Measurements from ENCODE around the gene MGP. TPM values are rescaled to one million over a fixed set of nuclear protein-coding genes. Genes with fewer than 3 reads are reported as not detected.

Gene MGP
- total RNA-seq, 2 donors from 2014 or later = not detected

- Mint-ChIP-seq H3K36me3 (peaks cover 7% of the 10 kb centered on the region), H3K27me3 (peaks cover 7 to 10% of the 10 kb centered on the region in 2 donors), H3K9me3 (no peaks in the 10 kb centered on the region), H3K4me3 (no peak overlapping the region), H3K4me1 (ENCODE audit: low read depth in 2 of 2) (no peaks in the 10 kb centered on the region), H3K27ac (no peak overlapping the region)
- DNase-seq (ENCODE audit: low spot score) = no peak
- ATAC-seq = no peak
Observed at GRCh38 chr12:14871247-14871646, 14.4 kb downstream of the MGP start.

GRCh38 chr12:14868916-14869506 is 16.6 kb downstream of the MGP start:
- peaks cover 13 to 27% of the 10 kb centered on the region in 2 donors for H3K27me3 Mint-ChIP-seq

GRCh38 chr12:14860490-14860889 is 25.2 kb downstream of the MGP start:
- Mint-ChIP-seq H3K9me3 (peaks cover 7% of the 10 kb centered on the region), H3K27ac (no peak overlapping the region), H3K27me3 (peaks cover 3 to 25% of the 10 kb centered on the region in 2 donors)

More at GRCh38 chr12:14868916-14869506, 16.6 kb downstream of the MGP start:
- no peaks in the 10 kb centered on the region for H3K4me1 Mint-ChIP-seq (ENCODE audit: low read depth in 2 of 2)
- no peaks in the 10 kb centered on the region for H3K9me3 Mint-ChIP-seq
- no peak overlapping the region for H3K27ac Mint-ChIP-seq
- peaks cover 12% of the 10 kb centered on the region for H3K36me3 Mint-ChIP-seq
- DNase-seq (ENCODE audit: low spot score) = no peak
- ATAC-seq = peak in 1 of 2 donors; percentile 6
- no peak overlapping the region for H3K4me3 Mint-ChIP-seq

DNA sequence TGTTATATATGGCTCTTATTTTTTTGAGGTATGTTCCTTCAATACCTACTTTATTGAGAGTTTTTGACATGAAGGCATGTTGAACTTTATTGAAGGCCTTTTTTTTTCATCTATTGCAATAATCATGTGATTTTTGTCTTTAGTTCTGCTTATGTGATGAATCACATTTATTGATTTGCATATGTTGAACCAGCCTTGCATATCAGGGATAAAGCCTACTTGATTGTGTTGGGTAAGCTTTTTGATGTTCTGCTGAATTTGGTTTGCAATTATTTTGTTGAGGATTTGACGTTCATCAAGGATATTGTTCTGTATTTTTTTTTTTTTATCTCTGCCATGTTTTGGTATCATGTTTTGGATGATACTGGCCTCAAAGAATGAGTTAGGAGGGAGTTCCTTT is 27.1 kb downstream of the MGP start:
- Mint-ChIP-seq H3K4me3 (no peak overlapping the region), H3K27ac (no peak overlapping the region)

More at GRCh38 chr12:14860490-14860889, 25.2 kb downstream of the MGP start:
- ATAC-seq (no peak), DNase-seq (ENCODE audit: low spot score) (no peak)
- no peak overlapping the region for H3K4me3 Mint-ChIP-seq
- peaks cover 25% of the 10 kb centered on the region for H3K36me3 Mint-ChIP-seq
- no peaks in the 10 kb centered on the region for H3K4me1 Mint-ChIP-seq (ENCODE audit: low read depth in 2 of 2)

GRCh38 chr12:14854586-14855183 is 31.0 kb downstream of the MGP start:
- H3K4me3 Mint-ChIP-seq = no peak overlapping the region
- no peak for DNase-seq (ENCODE audit: low spot score)
- peaks cover 4 to 10% of the 10 kb centered on the region in 2 donors for H3K27me3 Mint-ChIP-seq
- H3K4me1 Mint-ChIP-seq (ENCODE audit: low read depth in 2 of 2) = no peaks in the 10 kb centered on the region
- H3K9me3 Mint-ChIP-seq = peaks cover 3% of the 10 kb centered on the region
- no peak overlapping the region for H3K27ac Mint-ChIP-seq
- peaks cover 14% of the 10 kb centered on the region for H3K36me3 Mint-ChIP-seq
- ATAC-seq = no peak

More for the DNA sequence above, 27.1 kb downstream of the MGP start:
- DNase-seq (ENCODE audit: low spot score) (no peak), ATAC-seq (no peak)
- H3K27me3 Mint-ChIP-seq = peaks cover 4 to 12% of the 10 kb centered on the region in 2 donors
- no peaks in the 10 kb centered on the region for H3K4me1 Mint-ChIP-seq (ENCODE audit: low read depth in 2 of 2)
- peaks cover 7% of the 10 kb centered on the region for H3K9me3 Mint-ChIP-seq
- peaks cover 25% of the 10 kb centered on the region for H3K36me3 Mint-ChIP-seq

GRCh38 chr12:14853961-14854360 is 31.7 kb downstream of the MGP start:
- H3K27me3 Mint-ChIP-seq = peaks cover 2 to 3% of the 10 kb centered on the region in 2 donors
- H3K27ac Mint-ChIP-seq = no peak overlapping the region
- DNase-seq (ENCODE audit: low spot score) (no peak), ATAC-seq (no peak)
- no peak overlapping the region for H3K4me3 Mint-ChIP-seq
- peaks cover 7% of the 10 kb centered on the region for H3K36me3 Mint-ChIP-seq
- H3K4me1 Mint-ChIP-seq (ENCODE audit: low read depth in 2 of 2) = no peaks in the 10 kb centered on the region
- H3K9me3 Mint-ChIP-seq = no peaks in the 10 kb centered on the region

DNA sequence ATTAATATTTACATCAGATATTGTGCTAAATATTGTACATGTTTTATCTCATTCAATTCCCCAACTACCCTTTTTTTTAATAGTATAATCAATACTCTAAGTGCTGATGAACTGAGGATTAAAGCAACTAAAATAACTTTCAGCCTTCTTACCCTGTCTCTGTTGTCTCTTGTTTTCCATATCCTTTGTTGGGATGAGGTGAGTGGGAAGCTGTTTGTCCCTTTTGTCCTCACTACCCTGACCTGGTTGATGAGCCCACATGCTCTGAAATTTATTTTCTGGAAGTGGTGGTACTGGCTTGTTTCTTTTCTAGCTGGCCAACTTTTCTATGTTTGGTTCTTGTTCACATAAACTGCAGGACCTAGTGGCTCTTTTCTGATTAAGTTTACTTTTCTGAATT is 32.8 kb downstream of the MGP start:
- Mint-ChIP-seq H3K36me3 (peaks cover 4% of the 10 kb centered on the region), H3K4me3 (no peak overlapping the region), H3K4me1 (ENCODE audit: low read depth in 2 of 2) (no peaks in the 10 kb centered on the region), H3K27me3 (peaks cover 0 to 2% of the 10 kb centered on the region in 2 donors), H3K27ac (no peak overlapping the region), H3K9me3 (no peaks in the 10 kb centered on the region)
- no peak for DNase-seq (ENCODE audit: low spot score)
- no peak for ATAC-seq

DNA sequence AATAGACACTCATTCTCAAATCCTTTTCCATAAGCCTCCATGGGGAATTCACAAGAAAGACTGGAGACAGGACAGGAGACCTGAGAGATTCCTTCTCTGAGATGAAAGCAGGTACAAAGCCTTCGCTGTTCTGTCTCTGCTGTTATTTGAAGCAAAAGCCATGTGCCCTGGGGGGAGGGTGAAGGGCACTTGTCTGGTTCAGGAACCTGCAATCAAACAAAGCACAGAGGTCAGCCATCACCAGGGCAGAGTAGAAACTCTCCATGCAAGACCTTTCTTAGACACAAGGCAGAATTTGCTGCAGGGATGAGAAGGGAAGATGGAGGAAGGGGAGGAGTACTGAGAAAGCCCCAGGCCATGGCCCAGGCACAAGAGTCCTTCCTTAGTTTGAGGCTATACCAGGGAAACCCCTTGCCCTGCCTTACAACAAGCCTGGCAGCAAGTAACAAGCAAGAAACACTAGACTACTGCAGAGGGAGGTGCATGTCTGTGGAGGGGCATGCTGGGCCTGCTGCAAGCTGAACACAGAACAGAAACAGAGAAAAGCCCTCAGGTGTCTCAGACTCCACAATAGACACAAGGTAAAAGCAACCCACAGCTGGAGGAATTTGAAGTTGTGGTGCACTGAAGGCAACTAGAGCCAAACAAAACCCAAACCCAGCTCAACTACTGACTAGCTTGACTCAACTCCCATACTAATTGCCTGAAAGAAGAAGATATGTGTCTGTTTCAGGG is 34.6 kb downstream of the MGP start:
- DNase-seq (ENCODE audit: low spot score) (no peak), ATAC-seq (no peak)
- Mint-ChIP-seq H3K4me3 (no peak overlapping the region), H3K27me3 (peaks cover 0 to 2% of the 10 kb centered on the region in 2 donors), H3K27ac (no peak overlapping the region), H3K36me3 (no peaks in the 10 kb centered on the region), H3K9me3 (no peaks in the 10 kb centered on the region), H3K4me1 (ENCODE audit: low read depth in 2 of 2) (no peaks in the 10 kb centered on the region)

GRCh38 chr12:14849661-14850060 is 36.0 kb downstream of the MGP start:
- Mint-ChIP-seq H3K9me3 (no peaks in the 10 kb centered on the region), H3K4me1 (ENCODE audit: low read depth in 2 of 2) (peaks cover 3 to 5% of the 10 kb centered on the region in 2 donors), H3K27me3 (peaks cover 0 to 3% of the 10 kb centered on the region in 2 donors), H3K4me3 (no peak overlapping the region), H3K36me3 (no peaks in the 10 kb centered on the region), H3K27ac (no peak overlapping the region)
- DNase-seq (ENCODE audit: low spot score) (no peak), ATAC-seq (no peak)

- Mint-ChIP-seq H3K4me3 (no peak overlapping the region), H3K4me1 (ENCODE audit: low read depth in 2 of 2) (peaks cover 3 to 5% of the 10 kb centered on the region in 2 donors), H3K36me3 (no peaks in the 10 kb centered on the region), H3K27ac (no peak overlapping the region), H3K9me3 (no peaks in the 10 kb centered on the region), H3K27me3 (peaks cover 0 to 3% of the 10 kb centered on the region in 2 donors)
- ATAC-seq (no peak), DNase-seq (ENCODE audit: low spot score) (no peak)
Observed at GRCh38 chr12:14846876-14847580, 38.6 kb downstream of the MGP start.

GRCh38 chr12:14846042-14846587 is 39.5 kb downstream of the MGP start:
- no peaks in the 10 kb centered on the region for H3K9me3 Mint-ChIP-seq
- peaks cover 3 to 5% of the 10 kb centered on the region in 2 donors for H3K4me1 Mint-ChIP-seq (ENCODE audit: low read depth in 2 of 2)
- DNase-seq (ENCODE audit: low spot score) (no peak), ATAC-seq (no peak)
- H3K27ac Mint-ChIP-seq = no peak overlapping the region
- H3K36me3 Mint-ChIP-seq = no peaks in the 10 kb centered on the region
- H3K27me3 Mint-ChIP-seq = peaks cover 0 to 7% of the 10 kb centered on the region in 2 donors
- H3K4me3 Mint-ChIP-seq = no peak overlapping the region

GRCh38 chr12:14845350-14845750 is 40.3 kb downstream of the MGP start:
- Mint-ChIP-seq H3K27me3 (peaks cover 0 to 9% of the 10 kb centered on the region in 2 donors), H3K36me3 (no peaks in the 10 kb centered on the region), H3K4me3 (no peak overlapping the region), H3K9me3 (no peaks in the 10 kb centered on the region), H3K27ac (peak overlapping the region in 1 of 2 donors; percentile 18), H3K4me1 (ENCODE audit: low read depth in 2 of 2) (peaks cover 3 to 5% of the 10 kb centered on the region in 2 donors)
- DNase-seq (ENCODE audit: low spot score) (no peak), ATAC-seq (peak; percentile 41 to 66)

DNA sequence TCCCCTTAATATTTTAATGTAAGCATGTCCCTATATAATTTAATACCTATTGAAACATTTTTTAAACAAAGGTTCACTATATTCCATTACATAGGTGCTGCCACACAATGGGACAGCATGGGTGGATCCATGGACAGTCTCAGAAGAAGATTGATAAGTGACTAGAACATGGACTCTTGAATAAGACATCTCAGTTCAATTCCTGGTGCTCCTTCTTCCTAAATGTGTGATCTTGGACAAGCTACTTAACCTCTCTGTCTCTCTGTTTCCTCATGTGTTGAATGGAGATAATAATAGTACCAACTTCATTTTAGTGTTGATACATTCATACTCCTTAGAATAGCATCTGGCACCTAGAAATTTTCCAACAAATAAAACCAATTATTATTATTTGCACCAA is 41.3 kb downstream of the MGP start:
- no peak overlapping the region for H3K27ac Mint-ChIP-seq
- H3K27me3 Mint-ChIP-seq = peaks cover 9 to 13% of the 10 kb centered on the region in 2 donors
- no peaks in the 10 kb centered on the region for H3K9me3 Mint-ChIP-seq
- no peak overlapping the region for H3K4me3 Mint-ChIP-seq
- H3K36me3 Mint-ChIP-seq = no peaks in the 10 kb centered on the region
- no peak for ATAC-seq
- DNase-seq (ENCODE audit: low spot score) = no peak
- H3K4me1 Mint-ChIP-seq (ENCODE audit: low read depth in 2 of 2) = peaks cover 3 to 5% of the 10 kb centered on the region in 2 donors
